ENCODE data around the gene YPEL1.
A peak's percentile ranks its signal among the peaks of the same experiment; 100 is the strongest.
"Not testable (repeated sequence)": the region's sequence is repeated elsewhere in the genome, so short reads cannot be mapped to it uniquely, and the experiment has no call there.

YPEL1 gene

DNA sequence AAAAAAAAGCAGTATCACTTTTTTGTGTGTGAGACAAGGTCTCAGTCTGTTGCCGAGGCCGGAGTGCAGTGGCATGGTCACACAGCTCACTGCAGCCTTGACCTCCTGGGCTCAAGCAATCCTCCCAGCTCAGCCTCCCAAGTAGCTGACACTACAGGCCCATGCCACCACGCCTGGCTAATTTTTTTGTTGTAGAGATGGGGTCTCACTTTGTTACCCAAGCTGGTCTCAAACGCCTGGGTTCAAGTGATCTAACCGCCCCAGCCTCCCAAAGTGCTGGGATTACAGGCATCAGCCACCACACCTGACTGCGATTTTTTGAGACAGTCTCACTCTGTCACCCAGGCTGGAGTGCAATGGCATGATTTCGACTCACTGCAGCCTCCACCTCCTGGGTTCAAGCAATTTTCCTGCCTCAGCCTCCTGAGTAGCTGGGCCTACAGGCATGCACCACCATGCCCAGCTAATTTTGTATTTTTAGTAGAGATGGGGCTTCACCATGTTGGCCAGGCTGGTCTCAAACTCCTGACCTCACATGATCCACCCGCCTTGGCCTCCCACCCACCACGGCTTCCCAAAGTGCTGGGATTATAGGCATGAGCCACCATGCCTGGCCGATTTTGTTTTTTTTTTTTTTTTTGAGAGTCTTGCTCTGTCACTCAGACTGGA is 15.3 kb downstream of the YPEL1 start:
- not testable (repeated sequence) for DNase-seq

DNA sequence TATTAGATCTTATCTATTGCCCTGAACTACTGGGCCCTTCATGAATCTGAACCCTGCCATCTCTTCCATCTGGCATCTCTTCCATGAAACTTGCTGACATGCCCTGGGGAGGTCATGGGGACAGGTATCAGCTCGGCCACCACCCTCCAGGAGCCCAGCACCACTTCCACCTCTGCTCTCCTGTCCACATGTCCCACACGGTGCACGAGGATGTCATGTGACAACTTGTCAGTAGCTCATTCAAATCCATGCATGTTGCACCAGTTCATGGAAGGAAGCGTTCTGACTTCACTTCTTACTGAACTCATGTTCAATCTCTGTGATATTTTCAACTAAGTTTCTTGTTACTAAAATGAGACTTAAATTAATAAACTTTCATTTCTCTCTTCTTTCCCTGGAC is 16.6 kb downstream of the YPEL1 start:
- DNase-seq = no peak

DNA sequence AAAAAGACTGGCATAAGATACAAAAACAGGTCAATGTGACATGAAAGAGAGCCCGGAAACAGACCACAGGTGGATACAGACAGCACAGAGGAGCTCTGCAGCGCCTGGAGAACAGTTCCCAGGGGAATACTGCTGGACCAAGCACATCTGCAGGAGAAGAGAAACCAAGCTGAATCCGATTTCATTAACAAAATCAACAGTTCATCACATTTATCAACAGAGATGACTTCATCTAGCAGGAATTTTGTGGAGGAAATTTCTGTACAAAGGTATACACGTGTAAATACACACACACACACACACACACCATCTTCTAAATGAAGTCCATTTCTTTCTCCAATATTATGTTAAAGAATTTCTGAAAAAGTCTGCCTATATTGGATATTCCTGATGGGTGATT is 17.1 kb downstream of the YPEL1 start:
- no peak for DNase-seq

DNA sequence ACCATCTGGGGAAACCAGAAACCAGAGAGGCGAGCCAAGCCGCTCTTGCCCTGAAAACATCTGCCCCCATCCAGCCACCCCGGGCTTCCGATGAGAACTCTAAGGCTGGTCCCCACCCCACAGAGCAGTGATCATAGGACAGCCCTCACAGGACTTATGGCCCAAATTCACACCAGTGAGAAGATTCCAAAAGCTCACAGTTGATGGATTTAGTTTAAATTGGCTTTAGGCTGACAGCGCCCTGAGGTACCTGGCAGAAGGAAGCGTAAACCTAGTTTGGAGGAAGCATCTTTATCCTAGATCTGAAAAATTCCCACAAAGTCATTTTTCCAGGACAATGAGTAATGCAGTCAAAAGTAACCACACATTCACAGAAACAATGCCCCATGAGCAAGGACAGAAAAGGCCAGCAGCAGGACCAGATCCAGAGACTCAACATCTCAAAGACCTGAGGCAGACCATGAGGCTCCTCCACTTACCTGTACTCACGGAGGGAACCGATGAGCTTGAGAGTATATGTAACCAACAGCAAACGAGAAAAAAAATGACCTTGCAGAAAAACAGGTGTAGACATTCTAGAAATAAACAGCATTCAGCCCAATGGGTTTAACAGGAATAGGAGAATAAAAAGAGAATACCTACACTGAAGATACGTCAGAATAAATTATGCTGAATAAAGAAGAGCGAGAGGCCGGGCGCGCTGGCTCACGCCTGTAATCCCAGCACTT is 19.0 kb downstream of the YPEL1 start:
- DNase-seq = not testable (repeated sequence)

DNA sequence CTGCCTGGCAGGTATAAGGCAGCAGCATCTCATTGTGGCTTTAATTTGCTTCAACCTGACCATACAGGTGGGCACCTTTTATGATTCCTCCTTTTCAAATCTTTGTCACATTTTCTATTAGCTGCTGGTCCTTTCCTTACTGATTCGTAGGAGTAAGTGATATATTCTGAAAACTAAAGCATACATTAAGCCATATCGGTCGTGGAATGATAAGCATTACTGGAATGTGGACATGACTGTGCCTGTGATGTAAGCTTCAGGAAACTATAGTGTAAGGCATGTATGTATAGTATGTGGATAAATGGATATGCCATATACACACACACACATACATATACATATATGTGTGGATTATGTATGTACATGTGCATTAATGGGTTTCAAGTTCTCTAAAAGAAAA is 20.8 kb downstream of the YPEL1 start:
- no peak for DNase-seq

DNA sequence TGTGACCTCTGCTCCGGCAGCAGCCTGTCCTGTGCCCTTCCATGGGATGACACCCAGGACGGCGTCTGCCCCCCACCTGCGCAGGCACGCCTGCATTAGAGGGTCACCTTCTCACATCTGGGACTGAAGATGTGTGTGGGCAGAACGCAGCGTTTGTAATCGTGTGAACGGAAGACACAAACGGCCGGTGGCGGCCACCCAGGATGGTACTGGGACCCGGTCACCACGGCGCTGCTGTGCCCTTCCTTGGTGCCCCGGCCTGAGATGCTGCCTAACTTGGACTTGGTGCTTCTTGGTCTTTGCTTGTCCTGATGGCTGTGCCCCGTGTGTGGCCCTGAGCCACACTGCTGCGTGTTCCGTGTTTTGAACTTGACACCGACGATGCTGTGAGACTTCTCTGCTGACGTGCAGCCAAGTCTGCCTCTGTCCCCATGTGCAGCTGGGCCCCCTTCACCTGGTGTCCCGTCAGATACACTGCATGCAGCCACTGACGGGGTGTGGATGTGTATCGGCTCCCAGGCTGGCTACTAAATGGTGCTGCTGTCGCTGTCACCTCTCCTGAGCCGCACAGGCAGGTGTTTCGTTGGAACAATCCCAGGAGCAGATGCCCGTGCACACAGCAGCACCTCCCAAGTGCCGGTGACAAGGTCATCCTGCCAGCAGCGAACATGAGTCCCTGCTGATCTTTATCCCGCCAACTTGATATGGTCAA is 21.4 kb downstream of the YPEL1 start:
- no peak for DNase-seq

DNA sequence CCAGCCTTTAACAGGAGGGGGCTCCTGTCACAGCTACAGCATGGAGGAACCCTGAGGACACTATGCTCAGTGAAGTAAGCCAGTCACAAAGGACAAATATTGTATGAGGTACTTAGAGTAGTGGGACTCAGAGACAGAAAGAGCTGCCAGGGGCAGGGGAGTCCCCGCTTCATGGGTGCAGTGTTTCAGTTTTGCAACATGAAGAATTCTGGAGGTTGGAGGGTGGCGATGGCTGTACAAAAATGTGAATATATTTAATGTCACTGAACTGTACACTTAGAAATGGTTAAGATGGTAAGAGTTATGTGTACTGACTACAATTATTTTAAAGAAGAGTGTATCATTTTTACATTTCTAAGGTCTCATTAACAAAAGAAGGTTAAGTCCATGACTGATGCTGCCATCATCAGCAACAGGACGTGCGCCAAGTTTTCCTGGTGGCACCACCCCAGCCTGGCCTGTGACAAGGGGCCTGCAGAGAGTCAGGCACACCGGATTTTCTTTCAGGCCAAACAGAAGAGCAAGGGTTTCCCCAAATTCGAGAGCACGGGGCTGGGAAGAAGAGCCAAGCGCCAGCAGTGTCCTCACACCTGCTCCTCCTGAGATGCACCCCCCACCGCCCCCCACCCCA is 22.1 kb downstream of the YPEL1 start:
- no peak for DNase-seq

DNA sequence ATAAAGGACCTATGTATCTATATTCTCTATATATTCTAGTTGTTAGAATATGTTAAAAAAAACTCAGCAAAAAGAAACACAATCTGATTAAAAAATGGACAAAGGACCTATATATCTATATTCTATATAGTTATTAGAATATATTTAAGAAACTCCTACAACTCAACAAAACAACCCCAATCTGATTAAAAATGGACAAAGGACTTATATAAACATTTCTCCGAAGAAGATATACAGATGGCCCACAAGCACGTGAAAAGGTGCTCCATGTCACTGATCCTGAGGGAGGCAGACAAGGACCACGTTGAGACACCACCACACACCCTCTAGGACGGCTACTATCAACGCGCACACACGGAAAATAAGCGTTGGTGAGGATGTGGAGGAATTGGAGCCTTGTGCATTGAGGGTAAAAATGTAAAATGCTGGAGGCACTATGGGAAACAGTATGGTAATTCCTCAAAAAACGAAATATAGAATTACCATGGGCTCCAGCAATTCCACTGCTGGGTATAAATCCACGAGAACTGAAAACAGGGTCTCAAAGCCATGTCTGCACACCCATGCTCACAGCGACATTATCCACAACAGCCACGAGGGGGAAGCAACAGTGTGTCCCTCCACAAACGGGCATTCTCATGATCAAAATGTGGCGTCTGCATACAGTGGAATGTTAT is 22.7 kb downstream of the YPEL1 start:
- peak; percentile 5 for DNase-seq

DNA sequence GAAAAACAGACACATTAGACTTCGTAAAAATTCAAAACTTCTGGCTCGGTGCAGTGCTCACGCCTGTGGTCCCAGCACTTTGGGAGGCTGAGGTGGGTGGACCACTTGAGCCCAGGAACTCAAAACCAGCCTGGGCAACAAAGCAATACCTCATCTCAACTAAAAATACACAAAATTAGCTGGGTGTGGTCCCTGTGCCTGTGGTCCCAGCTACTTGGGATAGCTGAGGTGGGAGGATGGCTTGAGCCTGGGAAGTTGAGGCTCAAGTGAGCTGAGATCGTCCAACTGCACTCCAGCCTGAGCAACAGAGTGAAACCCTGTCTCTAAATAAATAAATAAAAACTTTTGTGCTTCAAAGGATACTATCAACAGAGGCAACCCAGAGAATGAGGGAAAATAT is 23.7 kb downstream of the YPEL1 start:
- no peak for DNase-seq

DNA sequence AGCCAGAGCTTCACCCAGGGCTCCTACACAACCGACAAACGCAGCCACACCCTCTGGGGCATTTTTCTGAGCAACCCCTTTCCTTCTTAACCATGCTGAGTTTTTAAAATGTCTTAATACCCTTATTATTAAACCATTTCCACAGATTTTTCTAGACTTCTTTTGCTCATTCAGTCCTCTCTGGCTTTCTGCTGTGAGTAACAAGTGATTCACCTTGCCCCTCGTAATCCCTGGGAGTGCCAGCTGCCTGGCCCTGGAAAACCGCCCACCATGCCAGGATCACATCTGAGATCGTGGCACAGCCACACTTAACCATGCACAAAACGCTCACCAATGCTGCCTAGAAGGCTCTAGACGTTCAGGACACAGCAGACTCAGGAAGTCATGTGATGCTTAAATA is 25.4 kb downstream of the YPEL1 start:
- DNase-seq = no peak

DNA sequence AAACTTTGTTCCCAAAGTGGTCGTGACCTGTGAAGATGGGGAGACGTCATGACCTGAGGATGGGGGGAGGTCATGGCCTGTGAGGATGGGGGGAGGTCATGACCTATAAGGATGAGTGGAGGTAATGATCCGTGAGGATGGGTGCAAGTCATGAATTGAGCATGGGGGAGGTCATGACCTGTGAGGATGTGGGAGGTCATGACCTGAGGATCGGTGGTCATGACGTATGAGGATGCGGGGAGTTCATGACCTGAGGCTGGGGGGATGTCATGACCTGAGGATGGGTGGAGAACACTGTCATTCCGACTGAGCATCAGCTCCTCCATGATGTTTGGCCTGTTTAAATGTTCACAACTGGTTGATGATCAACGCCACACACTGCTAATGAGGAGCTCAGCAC is 25.9 kb downstream of the YPEL1 start:
- no peak for DNase-seq

DNA sequence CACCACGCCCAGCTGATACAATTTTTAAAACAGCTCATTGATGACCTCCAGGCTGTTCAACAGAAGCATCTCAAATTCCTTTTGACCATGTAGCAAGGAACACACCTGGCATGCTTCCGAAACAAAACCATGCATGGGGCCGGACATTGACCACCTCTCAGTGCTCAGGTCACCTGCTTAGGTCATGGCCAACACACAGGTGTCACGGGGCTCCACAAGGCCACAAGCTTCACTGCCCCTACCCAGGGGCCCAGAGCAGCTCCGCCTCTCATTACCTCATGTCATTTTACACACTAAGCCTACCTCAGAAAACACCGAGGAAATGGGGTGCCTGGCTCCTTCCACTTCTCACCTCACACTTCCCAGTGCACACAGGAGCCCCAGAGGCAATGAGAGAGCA is 26.6 kb downstream of the YPEL1 start:
- DNase-seq = no peak

DNA sequence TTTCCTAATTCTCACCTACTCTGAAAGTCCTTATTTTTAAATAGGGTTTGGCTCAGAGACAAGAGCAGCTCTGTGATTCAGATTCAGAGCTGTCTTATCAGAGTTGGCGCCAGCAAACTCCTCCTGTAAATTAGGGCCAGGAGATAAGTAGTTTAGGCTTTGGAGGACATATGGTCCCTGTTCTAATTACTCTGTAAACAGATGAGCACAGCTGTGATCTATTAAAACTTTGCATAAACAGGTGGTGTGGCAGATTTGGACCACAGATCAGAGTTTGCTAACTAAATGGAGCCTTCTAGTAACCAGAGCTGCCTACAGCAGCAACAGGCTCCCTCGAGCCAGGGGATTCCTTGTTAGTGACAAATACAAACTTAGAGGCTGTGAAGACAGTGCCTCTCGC is 27.9 kb downstream of the YPEL1 start:
- DNase-seq = peak; percentile 6

DNA sequence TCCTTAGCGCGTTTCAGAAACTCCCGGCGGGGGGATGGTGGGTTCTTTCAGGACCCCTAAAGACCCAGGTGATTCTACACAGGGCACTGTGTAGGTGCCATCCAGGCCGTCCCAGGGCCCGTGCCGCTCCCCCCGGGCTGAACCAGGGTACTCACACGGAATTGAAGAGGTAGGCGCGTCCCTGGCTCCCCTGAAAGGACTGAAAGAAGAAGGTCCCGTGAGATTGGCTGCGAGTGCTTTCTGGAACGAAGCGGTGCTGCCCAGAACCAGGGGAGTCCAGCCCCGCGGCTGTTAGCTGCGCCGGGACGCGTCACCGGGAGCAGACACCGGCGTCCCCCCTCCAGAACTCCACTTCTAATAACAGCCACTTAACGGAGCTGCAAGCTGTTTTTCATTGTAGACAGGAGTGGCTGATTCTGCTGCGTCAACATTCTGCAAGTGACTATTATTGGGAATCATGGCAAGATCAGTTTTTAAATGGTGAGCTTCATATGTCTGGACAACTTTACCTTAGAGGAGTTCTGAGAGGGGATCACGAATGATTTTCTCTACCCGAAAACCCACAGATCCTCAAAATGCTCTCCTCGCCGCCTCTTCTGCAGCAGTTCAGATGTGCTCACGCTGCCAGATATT is 31.8 kb downstream of the YPEL1 start:
- DNase-seq = no peak

DNA sequence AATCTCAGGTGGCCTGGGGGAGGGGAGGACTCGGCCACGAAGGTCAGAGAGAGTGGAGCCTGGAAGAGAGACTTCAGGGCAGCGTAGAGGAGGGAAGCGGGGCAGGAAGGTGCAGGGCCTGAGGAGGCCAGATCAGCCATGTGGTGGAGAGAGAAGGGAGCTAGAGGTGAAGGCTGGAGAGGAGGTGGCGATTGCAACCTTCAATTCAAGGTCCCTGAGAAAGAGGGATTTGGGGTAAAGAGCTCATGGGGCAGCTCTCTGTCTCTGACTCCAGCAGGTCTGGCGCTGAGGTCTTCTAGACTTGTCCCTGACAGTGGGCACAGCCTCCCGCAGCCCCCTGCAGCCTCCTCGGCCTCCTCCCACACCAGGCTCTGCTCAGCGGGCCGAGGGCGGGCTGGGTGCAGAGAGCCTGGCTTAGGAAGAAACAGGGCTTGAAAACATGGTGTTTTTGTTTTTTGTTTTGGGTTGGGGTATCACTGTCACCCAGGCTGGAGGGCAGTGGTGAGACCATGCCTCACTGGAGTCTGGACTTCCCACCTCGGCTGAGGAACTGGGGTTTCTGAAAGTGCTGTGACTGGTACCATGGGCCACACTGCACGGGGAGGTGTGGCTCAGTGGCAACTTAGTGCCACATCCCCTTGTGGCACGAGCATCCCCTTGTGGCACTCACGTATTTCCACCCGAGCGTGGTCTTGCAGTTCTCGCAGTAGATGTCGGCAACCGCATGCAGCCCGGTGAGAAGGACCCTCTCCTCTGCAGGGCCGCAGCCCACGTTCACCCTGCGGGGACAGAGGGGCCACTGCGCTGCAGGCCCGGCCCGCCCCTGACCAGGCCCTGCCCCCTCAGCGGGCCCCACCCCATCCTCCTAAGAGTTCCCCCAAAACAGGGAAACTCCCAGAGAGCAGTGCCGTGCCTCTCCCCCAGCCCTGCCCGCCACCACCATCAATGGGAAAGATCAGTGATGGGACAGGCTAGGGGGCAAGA is 32.6 kb downstream of the YPEL1 start:
- DNase-seq = no peak

DNA sequence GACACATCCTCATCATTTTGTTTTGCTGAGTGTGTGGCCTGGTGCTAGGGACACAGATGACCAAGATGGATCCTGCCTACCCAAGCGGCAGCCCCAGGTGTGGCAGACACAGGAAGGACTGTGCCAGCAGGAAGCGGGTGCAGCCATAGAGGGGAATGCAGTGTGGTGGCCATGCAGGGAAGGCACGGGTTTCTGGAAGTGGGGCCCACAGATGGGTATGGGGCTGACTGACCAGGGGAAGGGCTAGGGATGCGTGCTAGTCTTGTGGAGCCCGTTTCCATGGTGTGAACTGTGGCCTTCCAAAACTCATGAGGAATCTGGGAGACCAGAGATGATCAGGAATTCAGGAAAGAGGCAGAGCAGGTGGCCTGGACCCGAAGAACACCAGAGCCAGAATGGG is 33.5 kb downstream of the YPEL1 start:
- DNase-seq = no peak

DNA sequence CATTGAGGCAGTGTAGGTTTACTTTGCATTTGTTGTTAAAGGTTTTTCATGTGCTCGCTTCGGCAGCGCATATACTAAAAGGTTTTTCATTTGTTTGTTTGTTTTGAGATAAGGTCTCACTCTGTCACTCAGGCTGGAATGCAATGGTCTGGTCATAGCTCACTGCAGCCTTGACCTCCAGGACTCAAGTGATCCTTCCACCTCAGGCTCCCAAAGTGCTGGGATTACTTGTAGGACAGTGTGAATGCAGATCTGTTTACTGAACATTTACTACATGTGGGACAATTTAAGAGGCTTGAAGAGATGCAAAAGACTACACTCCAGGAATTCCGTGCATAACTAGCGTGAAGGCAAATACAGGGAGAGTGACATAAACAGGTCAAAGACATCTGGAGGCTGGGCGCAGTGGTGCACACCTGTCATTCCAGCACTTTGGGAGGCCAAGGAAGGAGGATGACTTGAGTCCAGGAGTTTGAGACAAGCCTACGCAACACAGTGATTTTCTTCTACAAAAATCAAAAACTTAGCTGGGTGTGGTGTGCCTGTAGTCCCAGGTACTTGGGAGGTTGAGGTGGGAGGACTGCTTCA is 34.1 kb downstream of the YPEL1 start:
- no peak for DNase-seq

DNA sequence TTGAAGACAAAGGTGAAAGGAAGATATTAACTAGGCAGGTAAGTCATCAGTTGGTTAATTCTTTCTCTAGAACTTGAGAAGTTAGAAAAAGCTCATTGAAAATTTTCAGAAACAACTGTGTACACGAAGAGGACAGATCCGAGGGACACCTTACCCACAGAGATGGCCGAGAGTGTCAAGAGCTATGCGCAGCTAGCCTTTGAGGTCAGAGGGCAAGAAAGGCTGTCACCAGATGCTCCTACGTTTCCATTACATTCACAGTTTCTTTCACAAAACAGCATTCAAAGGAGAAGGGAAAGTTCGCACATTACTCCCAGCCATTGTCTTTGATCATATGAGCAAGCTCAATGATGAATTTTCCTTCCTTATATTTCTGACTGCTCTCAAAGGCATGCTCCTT is 34.8 kb downstream of the YPEL1 start:
- DNase-seq = no peak

DNA sequence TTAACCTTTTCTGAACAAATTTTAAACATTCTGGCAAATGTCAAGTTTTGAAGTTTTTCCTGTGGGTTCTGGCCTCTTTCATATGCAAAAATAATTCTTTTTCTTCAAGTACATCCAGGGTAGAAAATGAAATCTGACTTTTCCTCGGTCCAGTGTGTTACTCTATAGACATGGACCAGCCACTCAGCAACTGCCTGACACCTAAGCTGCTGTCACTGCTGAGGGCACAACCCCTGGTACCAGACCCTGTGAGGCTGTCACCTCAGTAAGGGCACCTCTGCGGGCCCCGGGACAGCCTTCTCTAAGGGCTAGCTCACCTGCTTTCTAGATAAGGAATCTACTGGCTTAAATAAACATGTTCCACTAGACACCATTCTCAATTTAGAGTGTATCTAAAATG is 36.0 kb downstream of the YPEL1 start:
- no peak for DNase-seq

DNA sequence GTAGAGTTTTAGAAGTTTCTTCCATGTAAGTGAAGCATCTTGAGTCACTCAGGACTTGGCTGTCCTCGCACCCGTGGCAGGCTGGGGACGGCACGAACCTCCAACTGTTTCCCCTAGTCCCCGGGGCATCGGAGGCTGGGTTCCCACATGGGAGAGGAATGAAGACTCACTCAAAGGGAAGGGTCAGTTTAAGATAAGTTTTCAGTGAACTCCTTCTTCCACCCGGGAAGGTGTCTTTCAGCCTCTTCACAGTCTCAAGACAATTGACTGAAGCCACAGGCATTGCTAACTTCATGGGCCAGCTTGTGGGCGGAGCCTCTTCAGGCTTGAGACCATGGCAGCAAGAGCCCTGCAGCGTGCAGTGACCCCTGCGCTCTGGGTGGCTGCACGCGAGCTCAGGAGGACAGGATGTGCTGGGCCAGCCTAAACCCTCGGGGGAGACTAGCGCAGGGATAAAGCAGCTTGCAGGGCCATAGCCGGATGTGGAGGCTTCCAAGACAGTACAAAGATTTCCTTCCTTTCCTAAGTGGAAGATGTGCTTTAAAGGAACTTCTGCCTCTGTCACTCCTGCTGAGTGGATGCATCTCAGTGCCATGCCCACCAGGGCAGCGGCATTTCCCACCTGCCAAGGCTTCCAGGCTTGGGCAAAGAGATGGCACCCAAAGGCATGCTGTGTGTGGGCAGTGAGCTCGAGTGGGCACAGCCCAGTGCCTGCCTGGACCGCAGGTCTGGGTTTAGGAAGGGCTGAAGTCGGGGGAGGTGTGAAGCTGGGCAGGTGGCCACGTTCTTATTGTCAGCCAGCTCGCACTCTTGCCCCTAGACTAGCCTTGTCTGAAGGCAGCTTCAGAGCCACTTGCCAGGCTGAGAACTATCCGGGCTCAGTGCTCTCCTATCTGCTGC is 36.9 kb downstream of the YPEL1 start:
- no peak for DNase-seq

Data from NCI-H345 (cell line).